Immature natural killer cell (primary cell): Measurements from ENCODE around the gene MCRIP2. TPM values are rescaled to one million over a fixed set of nuclear protein-coding genes. Genes with fewer than 3 reads are reported as not detected.
A peak's percentile ranks its signal among the peaks of the same experiment; 100 is the strongest.

Source experiments
- DNase-seq, 3 donors: peaks; one replicate each; pipeline ENCODE4 v3.0.0; 2022; ENCODE audit warnings: mixed read lengths in 1 of 3
- H3K27ac Mint-ChIP-seq, 6 donors: one replicate each; pipeline ENCODE4 v1.8.0; 2020; ENCODE audit warnings: mixed read lengths in 6 of 6, mild to moderate bottlenecking in 5 of 6, inconsistent platforms in 4 of 6, moderate library complexity in 3 of 6
- H3K27me3 Mint-ChIP-seq, 3 donors: one replicate each; pipeline ENCODE4 v1.8.0; 2020 to 2021; ENCODE audit warnings: low read depth in 3 of 3, mild to moderate bottlenecking in 3 of 3, mixed read lengths in 3 of 3, moderate library complexity in 3 of 3, inconsistent platforms in 1 of 3
- H3K36me3 Mint-ChIP-seq, 3 donors: one replicate each; pipeline ENCODE4 v1.8.0; 2020; ENCODE audit warnings: mixed read lengths in 3 of 3, inconsistent platforms in 2 of 3, mild to moderate bottlenecking in 2 of 3
- H3K4me1 Mint-ChIP-seq, 2 donors: one replicate each; pipeline ENCODE4 v1.8.0; 2020; ENCODE audit warnings: inconsistent platforms in 2 of 2, mild to moderate bottlenecking in 2 of 2, mixed read lengths in 2 of 2, moderate library complexity in 1 of 2
- H3K4me3 Mint-ChIP-seq, 5 donors: one replicate each; pipeline ENCODE4 v1.8.0; 2020; ENCODE audit warnings: mild to moderate bottlenecking in 5 of 5, mixed read lengths in 5 of 5, inconsistent platforms in 3 of 5, moderate library complexity in 3 of 5
- H3K9me3 Mint-ChIP-seq, 6 donors: one replicate each; pipeline ENCODE4 v1.8.0; 2020; ENCODE audit warnings: mild to moderate bottlenecking in 6 of 6, mixed read lengths in 6 of 6, inconsistent platforms in 4 of 6, moderate library complexity in 3 of 6
- polyA plus RNA-seq, 3 donors: library from polyadenylated mRNA; unstranded; fragments of 300-500 nt; fragmentation: Illumina TruSeq; gene quantifications; one replicate each; pipeline ENCODE4 v1.2.3, GENCODE V29; 2021

The MCRIP2 gene
- polyA plus RNA-seq, 3 donors from 2014 or later, result 16.8 to 36.3 (median 22.8) TPM

DNA sequence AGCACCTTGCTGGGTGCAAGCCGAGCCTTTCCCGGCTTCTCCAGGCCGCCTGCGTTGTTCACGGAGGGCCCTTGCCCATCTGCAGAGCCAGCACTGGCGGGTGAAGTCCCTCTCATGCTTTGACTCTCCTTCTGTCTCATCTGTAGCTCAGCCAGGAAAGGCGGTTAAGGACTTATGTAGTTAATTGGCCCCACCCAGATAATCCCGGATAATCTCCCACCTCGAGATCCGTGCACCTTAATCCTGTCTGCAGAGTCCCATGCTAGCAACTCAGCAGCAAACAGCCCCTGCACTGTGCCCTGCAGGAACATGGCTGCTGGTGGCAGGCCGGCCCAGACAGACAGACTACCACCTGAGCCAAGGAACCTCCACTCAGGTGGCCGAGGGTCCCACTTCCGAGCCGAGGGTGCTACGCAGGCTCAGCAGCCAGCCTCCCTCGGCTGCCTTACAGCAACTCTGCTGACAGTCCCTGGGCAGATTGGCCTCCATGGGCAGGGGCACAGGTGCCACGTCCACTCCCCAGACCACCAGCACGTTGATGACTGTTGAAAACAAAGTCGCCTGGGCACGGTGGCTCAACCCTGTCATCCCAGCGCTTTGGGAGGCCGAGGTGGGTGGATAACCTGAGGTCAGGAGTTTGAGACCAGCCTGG is 34.8 kb upstream of the MCRIP2 start:
- Mint-ChIP-seq H3K27ac (no peak overlapping the region), H3K4me1 (peaks cover 19% of the 10 kb centered on the region in 2 donors), H3K36me3 (no peaks in the 10 kb centered on the region), H3K4me3 (no peak overlapping the region), H3K27me3 (no peaks in the 10 kb centered on the region), H3K9me3 (no peaks in the 10 kb centered on the region)
- DNase-seq, result no peak

DNA sequence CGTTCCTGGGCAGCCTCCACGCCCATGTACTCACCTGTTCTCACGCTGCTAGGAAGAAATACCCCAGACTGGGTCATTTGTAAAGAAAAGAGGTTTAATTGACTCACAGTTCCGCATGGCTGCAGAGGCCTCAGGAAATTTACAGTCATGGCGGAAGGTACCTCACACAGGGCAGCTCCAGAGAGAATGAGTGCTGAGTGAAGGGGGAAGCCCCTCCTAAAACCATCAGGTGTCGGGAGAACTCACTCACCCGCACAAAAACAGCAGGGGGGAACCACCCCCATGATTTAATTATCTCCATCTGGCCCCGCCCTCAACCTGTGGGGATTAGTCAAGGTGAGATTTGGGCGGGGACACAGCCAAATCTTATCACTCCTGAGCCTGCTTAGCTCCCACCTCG is 33.6 kb upstream of the MCRIP2 start:
- Mint-ChIP-seq H3K4me3 (no peak overlapping the region), H3K27ac (no peak overlapping the region), H3K27me3 (no peaks in the 10 kb centered on the region), H3K36me3 (no peaks in the 10 kb centered on the region), H3K9me3 (no peaks in the 10 kb centered on the region), H3K4me1 (peaks cover 12 to 13% of the 10 kb centered on the region in 2 donors)
- DNase-seq, result no peak

DNA sequence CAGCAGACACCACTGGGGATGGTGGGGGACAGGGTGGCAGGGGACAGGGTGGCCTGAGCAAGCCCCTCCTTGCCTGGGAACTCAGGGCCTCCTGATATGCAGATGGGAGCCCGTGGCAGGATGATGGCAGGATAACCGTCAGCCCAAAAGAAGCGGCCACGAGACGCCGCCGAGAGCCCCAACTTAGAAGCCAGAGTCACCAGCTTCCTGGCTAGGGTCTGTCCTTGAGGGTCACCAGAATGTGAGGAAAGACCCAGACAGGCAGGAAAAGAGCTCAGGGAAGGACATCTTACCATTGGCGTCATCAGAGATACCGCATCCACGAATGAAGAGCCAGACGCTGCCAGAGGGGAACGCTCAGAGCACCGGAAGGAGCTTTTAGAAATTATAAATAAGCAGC is 32.3 kb upstream of the MCRIP2 start:
- H3K36me3 Mint-ChIP-seq, result no peaks in the 10 kb centered on the region
- H3K27ac Mint-ChIP-seq, result peak overlapping the region in 1 of 6 donors; percentile 17
- DNase-seq, result no peak
- H3K27me3 Mint-ChIP-seq, result no peaks in the 10 kb centered on the region
- H3K9me3 Mint-ChIP-seq, result no peaks in the 10 kb centered on the region
- no peak overlapping the region for H3K4me3 Mint-ChIP-seq
- peaks cover 5% of the 10 kb centered on the region in 2 donors for H3K4me1 Mint-ChIP-seq

DNA sequence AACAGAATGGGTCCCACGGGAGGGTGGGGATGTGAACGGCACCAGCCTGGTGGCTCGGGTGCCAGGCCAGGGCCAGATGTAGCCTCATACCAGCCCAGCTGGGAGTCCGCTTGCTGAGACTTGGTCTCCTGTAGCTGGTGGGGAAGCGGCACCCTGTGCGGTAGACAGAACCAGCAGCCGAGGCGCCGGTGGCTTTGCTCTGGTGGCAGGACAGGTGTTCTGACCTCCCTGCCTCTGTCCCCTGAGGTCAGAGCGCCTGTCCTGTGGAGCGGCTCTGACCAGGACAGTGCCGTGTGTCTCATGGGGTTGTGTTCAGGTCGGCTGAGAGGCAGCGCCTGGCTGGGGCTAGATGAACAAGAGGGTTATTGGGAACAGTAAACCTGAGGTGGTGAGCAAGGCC is 31.6 kb upstream of the MCRIP2 start:
- no peaks in the 10 kb centered on the region for H3K36me3 Mint-ChIP-seq
- peaks cover 5% of the 10 kb centered on the region in 2 donors for H3K4me1 Mint-ChIP-seq
- no peaks in the 10 kb centered on the region for H3K9me3 Mint-ChIP-seq
- peak overlapping the region in 3 of 6 donors; percentile 28 to 55 (median 45) for H3K27ac Mint-ChIP-seq
- H3K4me3 Mint-ChIP-seq, result no peak overlapping the region
- no peaks in the 10 kb centered on the region for H3K27me3 Mint-ChIP-seq
- DNase-seq, result no peak

DNA sequence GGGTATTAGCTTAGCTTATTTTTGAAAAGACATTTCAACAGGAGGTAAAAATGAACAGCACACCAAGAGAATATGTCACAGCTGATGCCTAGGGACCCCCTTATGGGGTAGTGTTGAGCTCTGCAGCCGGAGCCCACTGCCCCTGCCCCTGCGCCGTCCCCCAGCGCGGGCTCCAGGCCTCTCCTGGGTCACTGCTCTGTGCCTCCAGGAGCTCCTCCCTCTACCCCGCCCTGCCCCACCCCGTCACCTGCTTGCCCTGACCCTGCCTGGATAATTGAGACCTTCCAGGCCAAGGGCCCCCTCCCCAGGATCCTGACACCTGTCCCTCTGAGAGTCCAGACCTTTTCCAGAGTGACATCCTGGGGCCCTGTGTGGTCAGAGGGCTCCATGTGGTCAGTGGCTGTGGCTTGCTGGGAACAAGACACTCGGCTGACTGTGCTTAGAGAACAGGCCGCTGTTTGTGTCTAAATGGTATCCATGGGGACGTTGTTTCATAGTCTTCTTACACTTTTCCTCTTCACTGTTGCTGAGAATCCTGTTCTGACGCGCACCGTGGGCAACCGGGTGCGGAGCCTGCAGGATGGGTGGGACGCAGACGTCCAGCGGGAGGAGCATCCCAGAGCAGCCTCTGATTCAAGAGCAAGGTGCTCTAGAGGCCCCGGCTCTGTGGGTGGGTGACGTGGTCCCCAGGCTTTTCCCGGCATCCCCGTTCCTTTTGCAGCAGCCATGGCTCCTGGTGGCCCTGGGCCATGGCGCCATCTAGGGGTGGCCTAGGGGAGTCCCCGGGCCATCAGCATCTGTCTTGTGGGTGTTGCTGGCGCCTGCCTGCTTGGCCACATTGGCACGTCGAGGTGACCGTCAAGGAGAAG is 30.9 kb upstream of the MCRIP2 start:
- H3K9me3 Mint-ChIP-seq, result no peaks in the 10 kb centered on the region
- H3K4me1 Mint-ChIP-seq, result peaks cover 5% of the 10 kb centered on the region in 2 donors
- H3K36me3 Mint-ChIP-seq, result no peaks in the 10 kb centered on the region
- H3K4me3 Mint-ChIP-seq, result no peak overlapping the region
- peak overlapping the region in 1 of 6 donors; percentile 55 for H3K27ac Mint-ChIP-seq
- no peaks in the 10 kb centered on the region for H3K27me3 Mint-ChIP-seq
- DNase-seq, result peak; percentile 39 to 55 (median 52)

DNA sequence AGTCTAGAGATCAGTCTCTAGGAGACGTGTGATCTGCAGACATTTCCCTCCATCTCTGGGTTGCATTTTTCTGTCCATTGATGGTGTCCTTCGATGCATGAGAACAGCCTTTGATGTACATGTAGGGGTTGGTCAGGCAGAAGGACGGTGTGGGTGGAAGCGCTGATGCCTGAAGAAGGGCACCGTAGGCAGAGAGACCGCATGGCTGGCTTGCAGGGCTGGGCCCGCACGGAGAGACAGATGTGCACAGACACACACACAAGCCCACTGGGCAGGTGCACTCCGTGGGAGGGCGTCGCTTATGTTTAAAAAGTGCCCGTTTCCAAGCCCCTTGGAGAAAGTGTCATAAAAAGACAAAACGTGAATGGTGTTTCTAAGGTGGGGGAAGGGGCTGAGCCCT is 26.5 kb upstream of the MCRIP2 start:
- DNase-seq, result no peak
- Mint-ChIP-seq H3K36me3 (no peaks in the 10 kb centered on the region), H3K4me1 (peaks cover 5% of the 10 kb centered on the region in 2 donors), H3K4me3 (no peak overlapping the region), H3K27ac (no peak overlapping the region), H3K9me3 (no peaks in the 10 kb centered on the region), H3K27me3 (no peaks in the 10 kb centered on the region)

DNA sequence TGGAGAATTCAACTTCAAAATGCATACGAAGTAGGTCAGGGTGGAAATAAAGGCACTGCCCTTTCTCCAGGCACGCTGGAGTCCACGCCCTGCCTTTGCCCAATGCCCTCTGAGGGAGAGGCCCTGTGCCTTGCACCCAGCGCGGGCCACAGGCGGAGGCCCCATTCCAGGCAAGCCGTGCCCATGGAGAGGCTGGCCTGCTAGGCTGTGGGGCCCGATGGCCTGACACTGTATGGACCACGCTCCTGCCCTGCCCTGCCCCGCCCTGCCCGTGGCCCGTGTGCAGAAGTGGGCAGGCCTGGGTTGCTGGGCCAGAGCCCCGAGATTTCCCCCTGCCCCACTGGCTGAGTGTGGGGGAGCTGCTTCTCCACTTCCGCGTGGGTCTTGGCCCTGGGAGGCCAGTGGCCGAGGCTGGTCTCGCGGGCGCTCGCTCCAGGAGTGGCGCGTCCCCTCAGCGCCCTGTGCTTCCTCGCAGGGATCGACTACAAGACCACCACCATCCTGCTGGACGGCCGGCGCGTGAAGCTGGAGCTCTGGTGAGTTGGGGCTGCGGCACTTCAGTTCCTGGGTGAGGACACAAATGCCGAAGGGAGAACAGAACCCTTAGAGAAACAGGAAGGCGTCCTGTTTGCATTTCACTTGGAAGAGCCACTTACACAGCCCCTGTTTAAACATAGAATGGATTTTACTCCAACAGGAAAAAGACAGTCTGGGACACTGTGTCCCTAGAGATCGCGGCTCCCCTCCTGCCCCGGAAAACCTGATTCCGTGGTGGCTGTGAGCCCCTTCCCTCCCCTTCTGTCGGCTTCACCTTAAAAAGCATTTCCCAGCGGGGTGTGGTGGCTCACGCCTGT is 24.7 kb upstream of the MCRIP2 start:
- no peak overlapping the region for H3K27ac Mint-ChIP-seq

DNA sequence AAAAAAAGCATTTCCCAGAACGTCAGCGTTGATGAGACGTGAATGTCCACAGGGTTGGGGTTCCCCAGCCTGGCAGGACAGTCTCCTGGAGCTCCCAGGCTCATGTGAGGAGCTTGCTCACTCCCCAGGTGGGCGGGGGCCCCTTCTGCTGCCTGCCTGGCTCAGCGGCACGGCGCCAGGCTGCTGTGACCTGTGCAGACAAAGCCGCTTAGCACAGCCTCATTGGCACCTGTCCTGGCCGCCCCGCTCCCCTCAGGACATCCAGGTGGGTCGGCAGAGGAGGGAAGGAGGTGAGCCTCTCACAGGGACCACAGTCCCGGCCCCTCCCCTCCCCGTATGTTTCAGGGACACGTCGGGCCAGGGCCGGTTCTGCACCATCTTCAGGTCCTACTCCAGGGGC is 23.8 kb upstream of the MCRIP2 start:
- Mint-ChIP-seq H3K4me1 (no peaks in the 10 kb centered on the region), H3K4me3 (no peak overlapping the region), H3K9me3 (no peaks in the 10 kb centered on the region), H3K27ac (no peak overlapping the region), H3K36me3 (no peaks in the 10 kb centered on the region), H3K27me3 (peaks cover 0 to 2% (median 0%) of the 10 kb centered on the region in 3 donors)
- DNase-seq, result no peak

More for the DNA sequence above, 24.7 kb upstream of the MCRIP2 start:
- Mint-ChIP-seq H3K27me3 (peaks cover 0 to 2% (median 0%) of the 10 kb centered on the region in 3 donors), H3K4me3 (no peak overlapping the region), H3K9me3 (no peaks in the 10 kb centered on the region), H3K36me3 (no peaks in the 10 kb centered on the region), H3K4me1 (no peaks in the 10 kb centered on the region)
- DNase-seq, result no peak

DNA sequence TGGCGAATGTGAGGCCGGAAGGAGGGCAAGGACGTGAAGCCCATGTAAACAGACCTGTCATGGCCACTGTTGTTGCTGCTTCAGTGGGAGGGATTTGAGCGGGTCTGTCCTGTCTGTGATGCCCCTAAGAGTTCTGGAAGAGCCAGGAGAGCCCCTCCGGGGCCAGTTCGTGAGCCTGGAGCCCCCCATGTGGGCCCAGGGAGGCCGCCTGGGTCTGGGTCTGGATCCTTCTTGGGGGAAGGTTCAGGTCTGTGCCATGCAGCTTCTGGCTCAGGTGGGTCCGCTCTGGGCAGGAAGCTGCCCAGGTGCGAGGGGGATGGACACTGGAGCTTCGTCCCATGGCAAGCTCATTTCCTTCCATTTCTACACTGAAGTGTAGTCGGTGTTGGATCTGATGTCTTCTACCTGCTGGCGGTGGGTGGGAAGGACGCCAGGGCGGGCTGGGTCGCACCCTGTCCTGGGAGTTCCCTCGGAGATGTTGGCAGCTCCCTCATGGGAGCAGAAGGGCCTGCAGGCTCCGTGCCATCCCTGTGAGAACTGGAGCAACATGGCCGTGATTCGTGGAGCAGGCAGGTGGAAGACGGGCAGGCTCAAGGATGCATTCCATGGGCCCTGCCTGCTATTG is 22.0 kb upstream of the MCRIP2 start:
- H3K36me3 Mint-ChIP-seq, result no peaks in the 10 kb centered on the region
- no peaks in the 10 kb centered on the region for H3K9me3 Mint-ChIP-seq
- no peak for DNase-seq
- H3K4me1 Mint-ChIP-seq, result peaks cover 0 to 2% of the 10 kb centered on the region in 2 donors
- peaks cover 0 to 2% (median 0%) of the 10 kb centered on the region in 3 donors for H3K27me3 Mint-ChIP-seq
- H3K4me3 Mint-ChIP-seq, result no peak overlapping the region
- no peak overlapping the region for H3K27ac Mint-ChIP-seq

DNA sequence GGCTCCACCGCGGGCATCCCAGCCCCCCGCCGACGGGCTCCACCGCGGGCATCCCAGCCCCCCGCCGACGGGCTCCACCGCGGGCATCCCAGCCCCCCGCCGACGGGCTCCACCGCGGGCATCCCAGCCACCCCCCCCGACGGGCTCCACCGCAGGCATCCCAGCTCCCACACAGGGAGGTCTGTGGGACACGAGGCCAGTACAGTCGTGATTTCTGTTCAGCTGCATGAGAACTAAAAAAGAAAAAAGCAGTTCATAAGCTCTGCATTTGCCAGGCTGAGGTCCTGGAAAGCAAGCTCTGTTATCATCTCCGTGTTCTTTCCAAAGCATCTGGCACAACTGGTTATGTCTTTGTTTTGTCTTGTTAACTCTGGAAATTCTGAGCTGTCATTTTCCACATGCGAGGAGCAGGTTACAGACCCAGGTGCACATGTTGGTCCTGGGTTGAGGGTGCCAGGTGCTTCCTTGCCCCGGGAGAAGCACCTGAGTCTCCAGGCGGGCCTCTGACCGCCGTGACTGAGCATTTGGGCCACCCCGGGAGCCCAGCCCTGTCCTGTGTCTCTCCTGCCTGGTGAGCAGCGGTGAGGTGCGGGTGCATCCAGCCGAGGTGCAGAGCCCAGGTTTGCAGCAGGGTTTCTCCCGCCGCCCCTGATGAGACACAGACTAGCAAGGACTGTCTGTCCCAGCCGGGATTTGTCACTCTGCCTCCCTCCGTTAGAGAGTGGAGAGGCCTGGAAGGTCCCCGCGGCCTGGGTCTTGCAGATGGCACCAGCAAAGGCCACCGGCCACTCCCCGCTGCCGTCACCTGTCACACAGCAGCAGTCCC is 20.7 kb upstream of the MCRIP2 start:
- Mint-ChIP-seq H3K4me1 (peaks cover 0 to 2% of the 10 kb centered on the region in 2 donors), H3K27me3 (peaks cover 0 to 2% (median 0%) of the 10 kb centered on the region in 3 donors), H3K27ac (no peak overlapping the region), H3K4me3 (no peak overlapping the region), H3K9me3 (no peaks in the 10 kb centered on the region), H3K36me3 (no peaks in the 10 kb centered on the region)
- no peak for DNase-seq

DNA sequence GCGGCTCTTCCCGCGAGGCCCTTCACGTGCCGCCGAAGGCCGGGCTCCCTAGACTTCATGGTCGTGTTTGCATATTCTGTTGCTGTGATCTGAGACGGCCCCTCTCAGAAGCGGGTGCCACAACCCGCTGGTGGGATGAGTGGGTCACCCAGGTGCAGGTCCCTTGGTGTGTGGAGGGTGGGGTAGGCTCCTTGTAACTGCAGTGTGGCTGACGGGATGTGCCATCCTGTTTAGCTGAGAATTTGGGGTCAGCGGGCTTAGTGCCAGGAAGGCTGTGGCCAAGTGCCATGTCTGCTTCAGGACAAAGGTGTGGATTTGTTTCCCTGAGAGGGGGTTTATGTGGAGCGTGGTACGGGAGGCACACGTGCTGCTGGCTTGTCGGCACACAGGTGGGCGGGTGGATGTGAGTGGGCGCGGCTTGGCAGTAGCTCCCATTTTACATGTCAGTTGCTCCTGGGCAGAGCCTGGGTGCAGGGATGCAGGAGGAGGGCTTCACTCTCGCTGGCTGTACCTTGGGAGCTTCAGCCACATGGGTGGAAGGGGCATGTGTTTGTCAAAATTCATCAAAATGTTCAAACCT is 20.0 kb upstream of the MCRIP2 start:
- H3K4me1 Mint-ChIP-seq, result peaks cover 0 to 2% of the 10 kb centered on the region in 2 donors
- H3K36me3 Mint-ChIP-seq, result no peaks in the 10 kb centered on the region
- H3K9me3 Mint-ChIP-seq, result no peaks in the 10 kb centered on the region
- no peak for DNase-seq
- peaks cover 0 to 2% (median 0%) of the 10 kb centered on the region in 3 donors for H3K27me3 Mint-ChIP-seq
- H3K4me3 Mint-ChIP-seq, result no peak overlapping the region
- no peak overlapping the region for H3K27ac Mint-ChIP-seq

DNA sequence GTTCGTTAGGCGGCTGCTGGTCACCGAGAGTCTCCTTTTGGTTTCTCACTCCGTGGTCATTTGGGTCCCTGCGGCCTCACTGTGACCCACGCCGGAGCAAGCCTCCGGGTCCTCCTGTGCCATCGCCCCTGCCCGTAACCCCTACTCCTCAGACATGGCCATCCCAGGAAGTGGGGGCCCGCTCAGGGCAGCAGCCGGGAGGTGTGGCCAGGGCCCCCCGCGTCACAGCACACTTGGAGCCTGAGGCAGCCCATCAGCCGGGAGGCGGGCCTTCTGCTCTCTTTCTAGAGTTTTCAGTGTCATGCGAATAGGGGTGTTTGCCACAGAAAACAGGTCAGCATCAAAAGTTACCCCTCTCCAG is 18.7 kb upstream of the MCRIP2 start:
- peaks cover 0 to 2% (median 0%) of the 10 kb centered on the region in 3 donors for H3K27me3 Mint-ChIP-seq
- H3K27ac Mint-ChIP-seq, result no peak overlapping the region
- H3K4me3 Mint-ChIP-seq, result no peak overlapping the region
- no peaks in the 10 kb centered on the region for H3K9me3 Mint-ChIP-seq
- H3K36me3 Mint-ChIP-seq, result no peaks in the 10 kb centered on the region
- H3K4me1 Mint-ChIP-seq, result peaks cover 0 to 2% of the 10 kb centered on the region in 2 donors
- DNase-seq, result no peak
